Muscle layer of colon (tissue), 2 donors: ENCODE data around the gene VPS8.
"Not testable (repeated sequence)": the region's sequence is repeated elsewhere in the genome, so short reads cannot be mapped to it uniquely, and the experiment has no call there.

ENCODE experiments used
- H3K27ac ChIP-seq: one replicate; pipeline ENCODE4 v1.7.0; 2013; ENCODE audit warnings: low read depth, mild to moderate bottlenecking, low read length, moderate library complexity
- H3K27me3 ChIP-seq, 2 donors: one replicate each; pipeline ENCODE4 v1.7.0; 2013; ENCODE audit warnings: low read length in 2 of 2, mild to moderate bottlenecking in 2 of 2; ENCODE audit not compliant: insufficient read depth in 2 of 2, control insufficient read depth in 1 of 2
- H3K36me3 ChIP-seq: one replicate; pipeline ENCODE4 v1.7.0; 2013; ENCODE audit warnings: mild to moderate bottlenecking, low read length; ENCODE audit not compliant: insufficient read depth
- H3K4me1 ChIP-seq: one replicate; pipeline ENCODE4 v1.7.0; 2013; ENCODE audit warnings: mild to moderate bottlenecking, low read length; ENCODE audit not compliant: insufficient read depth
- H3K4me3 ChIP-seq, 2 donors: one replicate each; pipeline ENCODE4 v1.7.0; 2013; ENCODE audit warnings: low read length in 2 of 2, low read depth in 1 of 2, mild to moderate bottlenecking in 1 of 2, moderate library complexity in 1 of 2
- H3K9ac ChIP-seq: one replicate; pipeline ENCODE4 v1.7.0; 2013; ENCODE audit warnings: low read length
- H3K9me3 ChIP-seq: one replicate; pipeline ENCODE4 v1.7.0; 2013; ENCODE audit warnings: mild to moderate bottlenecking, low read length
- donor health status: abdominal sarcoma.
- donor health status: Adenocarcinoma of cecum.

VPS8 gene

DNA sequence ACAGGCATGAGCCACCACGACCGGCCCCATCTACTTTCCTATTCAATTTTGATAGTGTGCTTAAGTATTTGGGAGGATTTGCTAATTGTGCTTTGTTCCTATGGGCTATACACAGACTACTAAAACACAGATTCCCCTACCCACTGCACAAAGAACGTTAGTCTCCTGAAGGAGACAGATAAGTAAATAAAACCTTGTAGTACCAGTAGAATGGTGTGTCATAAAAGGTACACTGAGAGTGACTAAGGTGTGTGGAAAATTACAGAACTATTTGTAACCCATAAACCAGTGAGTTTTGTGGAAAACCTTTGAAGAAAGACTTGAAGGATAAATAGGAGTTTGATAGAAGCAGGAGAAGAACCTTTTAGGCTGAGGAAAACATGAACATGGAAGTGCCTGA, 158.2 kb downstream of the VPS8 start:
- H3K36me3 ChIP-seq: peaks cover 23% of the 10 kb centered on the region
- no peak overlapping the region for H3K9ac ChIP-seq
- no peak overlapping the region for H3K27ac ChIP-seq
- no peak overlapping the region for H3K4me3 ChIP-seq
- H3K4me1 ChIP-seq: no peaks in the 10 kb centered on the region
- H3K9me3 ChIP-seq: no peaks in the 10 kb centered on the region
- no peaks in the 10 kb centered on the region for H3K27me3 ChIP-seq

DNA sequence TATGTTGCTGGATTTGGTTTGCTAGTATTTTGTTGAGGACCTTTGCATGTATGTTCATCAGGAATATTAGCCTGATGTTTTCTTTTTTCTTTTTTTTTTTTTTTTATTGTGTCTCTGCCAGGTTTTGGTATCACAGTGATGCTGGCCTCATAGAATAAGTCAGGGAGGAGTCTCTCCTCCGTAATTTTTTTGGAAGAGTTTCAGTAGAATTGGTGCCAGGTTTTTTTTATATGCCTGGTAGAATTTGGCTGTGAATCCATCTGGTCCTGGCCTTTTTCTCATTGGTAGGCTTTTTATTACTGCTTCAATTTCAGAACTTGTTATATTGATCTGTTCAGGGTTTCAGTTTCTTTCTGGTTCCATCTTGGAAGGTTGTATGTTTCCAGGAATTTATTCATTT, 165.8 kb downstream of the VPS8 start:
- peaks cover under 1% of the 10 kb centered on the region for H3K36me3 ChIP-seq
- H3K4me1 ChIP-seq: no peaks in the 10 kb centered on the region
- no peaks in the 10 kb centered on the region for H3K27me3 ChIP-seq
- H3K27ac ChIP-seq: no peak overlapping the region
- no peaks in the 10 kb centered on the region for H3K9me3 ChIP-seq
- H3K4me3 ChIP-seq: no peak overlapping the region
- H3K9ac ChIP-seq: no peak overlapping the region

DNA sequence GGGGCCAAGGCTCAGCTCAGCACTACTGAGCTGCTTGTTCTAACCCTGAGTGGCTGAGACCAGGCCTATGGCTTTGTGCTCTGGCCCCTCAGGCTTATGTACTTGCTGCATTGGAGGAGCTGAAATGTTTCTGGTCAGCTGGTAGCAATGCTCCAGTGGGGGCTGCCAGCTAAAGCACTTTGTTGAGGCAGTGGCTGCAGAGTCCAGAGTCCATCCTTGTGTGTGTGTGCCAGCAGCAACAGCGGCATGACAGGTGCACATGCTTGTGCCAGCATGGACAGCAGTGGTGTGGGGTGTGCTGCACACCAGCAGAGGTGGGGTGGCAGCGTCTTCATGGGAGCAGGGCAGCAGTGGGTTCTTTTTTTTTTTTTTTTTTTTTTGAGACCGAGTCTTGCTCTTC, 169.1 kb downstream of the VPS8 start:
- H3K36me3 ChIP-seq: no peaks in the 10 kb centered on the region
- no peak overlapping the region for H3K4me3 ChIP-seq
- no peak overlapping the region for H3K9ac ChIP-seq
- H3K27me3 ChIP-seq: no peaks in the 10 kb centered on the region
- H3K4me1 ChIP-seq: no peaks in the 10 kb centered on the region
- H3K9me3 ChIP-seq: no peaks in the 10 kb centered on the region
- no peak overlapping the region for H3K27ac ChIP-seq

DNA sequence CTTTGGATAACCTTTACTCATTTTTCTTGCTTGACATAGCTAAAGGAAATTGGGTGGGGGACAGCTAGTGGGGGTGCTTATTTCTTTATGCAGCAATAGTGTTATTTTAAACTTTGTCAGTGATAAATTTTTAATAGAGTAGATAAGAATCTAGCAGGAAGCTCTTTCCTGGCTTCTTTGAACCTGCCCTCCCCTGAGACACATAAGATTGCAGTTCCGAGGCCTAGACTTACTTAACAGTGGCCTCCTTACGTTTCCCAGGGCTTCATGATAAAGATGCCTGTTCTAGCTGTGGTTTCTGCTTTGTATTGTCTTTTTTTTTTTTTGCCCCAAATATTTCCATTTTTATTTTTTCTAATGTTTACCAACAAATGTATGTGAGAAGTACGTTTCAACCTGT, 170.1 kb downstream of the VPS8 start:
- Histone ChIP-seq H3K36me3 (no peaks in the 10 kb centered on the region), H3K27me3 (no peaks in the 10 kb centered on the region), H3K9ac (no peak overlapping the region), H3K9me3 (no peaks in the 10 kb centered on the region), H3K27ac (no peak overlapping the region), H3K4me1 (no peaks in the 10 kb centered on the region), H3K4me3 (no peak overlapping the region)

DNA sequence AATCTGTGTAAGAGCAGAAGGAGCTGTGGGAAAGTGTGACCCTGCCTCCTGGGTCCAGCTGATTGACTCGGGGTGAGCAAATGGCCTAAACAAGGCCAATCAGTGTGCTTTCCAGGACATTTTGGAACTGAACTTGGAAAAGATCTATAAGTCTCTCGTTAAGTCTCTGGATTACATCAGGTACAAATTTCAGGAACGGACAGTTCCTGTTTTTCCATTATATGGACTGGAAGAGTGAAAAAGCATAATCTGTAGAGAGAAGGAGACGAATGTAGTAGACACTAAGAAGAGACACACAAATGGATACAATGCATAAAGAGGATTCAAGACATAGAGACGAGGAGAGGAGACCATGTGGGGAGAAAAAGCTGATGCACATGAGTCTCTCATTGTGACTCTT, 173.6 kb downstream of the VPS8 start:
- H3K27ac ChIP-seq: no peak overlapping the region
- no peaks in the 10 kb centered on the region for H3K9me3 ChIP-seq
- H3K36me3 ChIP-seq: peaks cover 4% of the 10 kb centered on the region
- no peaks in the 10 kb centered on the region for H3K4me1 ChIP-seq
- H3K27me3 ChIP-seq: no peaks in the 10 kb centered on the region
- no peak overlapping the region for H3K4me3 ChIP-seq
- H3K9ac ChIP-seq: no peak overlapping the region

DNA sequence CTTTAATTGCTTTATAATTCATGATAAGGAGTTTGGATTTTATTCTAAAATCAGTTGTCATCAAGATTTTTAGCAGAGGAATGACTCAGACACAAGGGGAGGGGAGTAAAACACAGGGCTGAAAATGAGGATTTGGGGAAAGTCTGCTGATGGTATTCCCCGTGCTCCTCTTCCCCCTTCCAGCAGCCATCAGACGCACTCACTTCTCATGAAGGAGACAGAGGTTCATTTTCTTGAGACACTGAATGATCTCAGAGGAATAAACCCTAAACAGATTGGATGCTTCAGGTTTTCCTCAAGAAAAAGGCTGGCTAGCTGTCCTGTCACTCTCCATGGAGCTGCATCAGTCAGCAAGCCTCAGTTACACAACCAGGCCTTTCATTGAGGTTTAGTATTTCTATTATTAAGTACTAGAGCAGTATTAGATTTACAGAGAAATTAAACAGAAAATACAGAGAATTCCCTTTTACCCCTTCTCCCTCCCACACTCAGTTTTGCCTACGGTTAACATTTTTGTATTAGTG, 174.5 kb downstream of the VPS8 start:
- Histone ChIP-seq H3K9me3 (no peaks in the 10 kb centered on the region), H3K4me3 (no peak overlapping the region), H3K27me3 (no peaks in the 10 kb centered on the region), H3K27ac (no peak overlapping the region), H3K9ac (no peak overlapping the region), H3K4me1 (no peaks in the 10 kb centered on the region), H3K36me3 (peaks cover 4% of the 10 kb centered on the region)

DNA sequence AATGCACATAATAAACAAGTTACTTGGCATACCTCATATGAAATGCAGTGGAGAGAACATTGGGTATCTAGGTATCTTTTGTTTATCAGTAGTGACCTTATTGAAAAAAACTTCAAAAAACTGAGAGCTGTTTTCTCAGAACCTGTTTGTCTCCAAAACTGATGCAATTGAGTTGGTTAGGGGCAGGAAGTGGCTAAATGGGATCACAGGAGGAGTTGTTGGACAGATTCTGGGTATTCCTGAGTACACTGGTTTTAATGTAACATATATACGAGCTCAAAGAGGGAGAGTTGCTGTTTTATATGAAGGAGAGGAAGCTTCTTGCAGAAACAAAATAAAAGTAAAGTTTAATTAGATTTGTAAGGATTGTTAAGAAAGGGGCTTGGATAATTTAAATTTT, 181.4 kb downstream of the VPS8 start:
- no peak overlapping the region for H3K4me3 ChIP-seq
- no peaks in the 10 kb centered on the region for H3K27me3 ChIP-seq
- H3K36me3 ChIP-seq: peaks cover 19% of the 10 kb centered on the region
- H3K9ac ChIP-seq: no peak overlapping the region
- no peak overlapping the region for H3K27ac ChIP-seq
- no peaks in the 10 kb centered on the region for H3K4me1 ChIP-seq
- H3K9me3 ChIP-seq: no peaks in the 10 kb centered on the region

DNA sequence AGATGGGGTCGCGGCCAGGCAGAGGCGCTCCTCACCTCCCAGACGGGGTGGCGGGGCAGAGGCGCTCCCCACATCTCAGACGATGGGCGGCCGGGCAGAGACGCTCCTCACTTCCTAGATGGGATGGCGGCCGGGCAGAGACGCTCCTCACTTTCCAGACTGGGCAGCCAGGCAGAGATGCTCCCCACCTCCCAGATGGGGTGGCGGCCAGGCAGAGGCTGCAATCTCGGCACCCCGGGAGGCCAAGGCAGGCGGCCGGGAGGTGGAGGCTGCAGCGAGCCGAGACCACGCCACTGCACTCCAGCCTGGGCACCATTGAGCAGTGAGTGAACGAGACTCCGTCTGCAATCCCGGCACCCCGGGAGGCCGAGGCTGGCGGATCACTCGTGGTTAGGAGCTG, 191.9 kb downstream of the VPS8 start:
- peaks cover 13% of the 10 kb centered on the region for H3K36me3 ChIP-seq

DNA sequence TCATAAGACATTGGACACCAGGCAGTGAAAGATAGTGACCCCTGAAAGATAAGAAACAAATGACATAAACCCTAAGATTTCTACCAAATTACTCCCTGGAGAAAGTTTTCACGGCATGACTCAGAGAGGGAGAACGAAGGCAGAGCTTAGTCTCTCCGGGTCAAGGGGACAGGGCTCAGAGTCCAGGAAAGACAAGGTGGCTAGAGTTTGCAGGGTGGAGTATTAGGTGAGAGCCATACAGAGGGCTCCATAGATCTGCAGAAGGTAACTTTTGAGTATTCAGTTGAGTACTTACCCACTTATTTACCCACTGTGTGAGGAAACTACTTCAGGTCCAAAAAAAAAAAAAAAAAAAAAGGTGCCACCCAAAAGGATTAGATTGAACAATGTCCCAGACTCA, 197.7 kb downstream of the VPS8 start:
- H3K27me3 ChIP-seq: no peaks in the 10 kb centered on the region
- H3K9me3 ChIP-seq: peaks cover 6% of the 10 kb centered on the region
- H3K4me1 ChIP-seq: no peaks in the 10 kb centered on the region
- H3K27ac ChIP-seq: no peak overlapping the region
- H3K9ac ChIP-seq: no peak overlapping the region
- peaks cover 3% of the 10 kb centered on the region for H3K36me3 ChIP-seq
- no peak overlapping the region for H3K4me3 ChIP-seq

More for the DNA sequence above, 191.9 kb downstream of the VPS8 start:
- H3K4me1 ChIP-seq, H3K4me3 ChIP-seq, H3K27ac ChIP-seq, H3K27me3 ChIP-seq, H3K9me3 ChIP-seq, H3K9ac ChIP-seq: not testable (repeated sequence)

DNA sequence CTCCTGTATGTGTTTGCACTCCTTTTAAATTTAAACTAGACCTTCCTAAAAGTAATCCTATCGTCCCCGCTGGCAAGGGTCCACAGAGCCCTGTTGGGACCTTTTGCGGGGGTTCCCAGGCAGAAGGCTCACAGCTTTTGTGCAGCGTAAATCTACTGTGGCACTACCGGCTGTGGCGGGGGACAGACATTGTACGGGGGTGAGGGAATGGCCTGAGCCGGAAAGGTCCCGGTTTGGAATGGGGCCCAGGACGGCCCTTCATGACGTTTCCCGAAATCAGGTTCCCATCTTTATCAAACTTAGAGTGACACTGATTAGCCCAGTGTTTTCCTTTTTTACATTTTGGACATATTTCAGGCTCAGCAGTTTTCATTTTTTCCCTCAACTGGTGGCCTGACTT, 205.6 kb downstream of the VPS8 start:
- H3K27ac ChIP-seq, H3K36me3 ChIP-seq: not testable (repeated sequence)

DNA sequence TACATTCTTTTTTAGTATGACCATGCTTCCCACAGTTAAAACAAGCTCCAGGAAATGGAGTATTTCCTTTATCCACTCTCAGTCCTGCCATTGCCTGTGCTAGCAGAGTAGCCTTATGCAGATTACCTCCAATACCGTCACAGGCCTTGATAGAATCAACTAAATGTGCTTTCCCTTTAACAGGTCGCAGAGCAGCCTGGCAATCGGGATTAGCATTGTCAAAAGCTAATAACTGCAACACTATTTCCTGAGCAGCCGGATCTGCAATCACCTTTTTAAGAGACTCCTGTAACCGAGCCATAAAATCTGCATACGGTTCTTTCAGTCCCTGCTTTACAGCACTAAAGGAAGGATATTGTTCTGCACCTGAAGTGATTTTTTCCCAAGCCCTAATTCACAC, 206.0 kb downstream of the VPS8 start:
- not testable (repeated sequence) for H3K4me3 ChIP-seq, H3K36me3 ChIP-seq, H3K9me3 ChIP-seq, H3K27me3 ChIP-seq, H3K4me1 ChIP-seq, H3K9ac ChIP-seq, H3K27ac ChIP-seq

More for the DNA sequence above, 205.6 kb downstream of the VPS8 start:
- H3K4me3 ChIP-seq, H3K27me3 ChIP-seq, H3K9me3 ChIP-seq, H3K9ac ChIP-seq, H3K4me1 ChIP-seq: not testable (repeated sequence)

DNA sequence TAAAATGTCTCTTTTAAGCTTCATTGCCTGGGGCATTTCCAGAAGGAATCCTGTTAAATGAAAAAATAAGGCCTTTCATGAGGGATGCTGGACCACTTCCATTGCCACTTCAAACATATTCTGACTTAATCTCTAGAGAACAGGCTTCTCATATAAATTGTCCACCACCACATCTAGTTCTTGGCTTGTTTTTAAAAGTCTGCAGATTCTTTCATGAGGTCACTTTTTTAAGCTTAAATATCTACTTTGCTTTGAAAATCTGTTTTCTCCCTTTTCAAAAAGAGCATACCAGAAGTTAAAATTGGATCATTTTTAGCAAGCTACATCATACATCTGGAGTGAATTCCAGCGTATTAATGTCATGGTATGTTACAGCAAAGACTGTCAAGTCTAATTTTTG, 209.3 kb downstream of the VPS8 start:
- Histone ChIP-seq H3K4me3 (no peak overlapping the region), H3K27ac (no peak overlapping the region), H3K9ac (no peak overlapping the region), H3K36me3 (no peaks in the 10 kb centered on the region), H3K9me3 (no peaks in the 10 kb centered on the region), H3K4me1 (no peaks in the 10 kb centered on the region), H3K27me3 (no peaks in the 10 kb centered on the region)
